ENCODE data around the gene SPON2. TPM values are rescaled to one million over a fixed set of nuclear protein-coding genes. Genes with fewer than 3 reads are reported as not detected.

SPON2 gene
- total and polyA plus RNA-seq, 2 of the 4 experiments (the other 2 are of a cell fraction) = 21.1 to 177 TPM

DNA sequence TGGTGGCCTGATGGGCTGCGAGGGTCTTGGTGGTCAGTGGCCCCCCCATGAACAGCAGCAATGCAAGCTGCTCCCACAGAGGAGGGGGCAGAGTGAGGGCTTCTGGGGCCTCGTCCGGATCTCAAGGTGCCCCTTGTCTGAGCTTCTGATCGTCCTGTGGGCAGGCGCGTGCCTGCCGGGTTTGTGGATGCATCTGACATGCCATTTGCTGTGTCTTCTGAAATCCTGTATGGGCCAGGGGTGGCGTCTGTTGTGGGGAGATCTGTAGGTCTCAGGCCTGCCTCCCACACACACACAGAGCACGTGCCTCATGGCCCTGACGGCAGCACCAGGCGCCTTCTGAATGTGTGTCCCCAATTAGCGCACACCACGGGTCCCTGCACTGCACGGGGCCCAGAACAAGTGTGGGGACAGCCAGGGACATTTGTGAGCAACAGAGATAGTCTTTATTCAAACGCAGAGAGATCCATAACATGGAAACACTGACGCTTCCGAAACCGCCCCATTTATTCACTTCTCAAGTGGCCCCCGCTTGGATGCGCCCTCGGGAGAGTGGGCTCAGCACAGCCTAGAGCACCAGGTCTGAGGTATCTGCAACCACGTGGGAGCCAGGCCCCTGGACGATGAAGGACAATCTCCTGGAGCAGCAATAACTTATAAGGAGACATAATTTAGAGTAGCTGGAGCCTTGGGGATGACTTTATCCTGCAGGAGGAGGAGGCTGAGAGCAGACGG, 5.7 kb downstream of the SPON2 start (continued):
- no peak for TF ChIP-seq MXI1 (IDR thresholded peaks at IDR 0.05; ENCODE audit: borderline replicate concordance, low read depth, low read length)
- TF ChIP-seq SMC3 (IDR thresholded peaks at IDR 0.05; ENCODE audit: low read depth, low read length) = no peak

GRCh38 chr4:1164956-1165545, 7.3 kb downstream of the SPON2 start:
- intact Hi-C loops (cut with micrococcal nuclease) (loop anchor here (5.0 kb wide), 1 partner anchor 37 kb away; no protein-coding TSS in a partner anchor), dilution Hi-C loops (cut with HindIII; ENCODE audit: low sequenced_read_pairs, unreplicated experiment) (no loop called here), in situ Hi-C loops (cut with MboI; ENCODE audit: low sequenced_read_pairs) (loop anchor here (5.0 to 25.0 kb wide), 2 partner anchors 57 to 472 kb away; no protein-coding TSS in a partner anchor)
- H2BK20ac ChIP-seq (ENCODE audit: low read depth, low read length) = no peak overlapping the region
- DNase-seq = no peak
- H2BK15ac ChIP-seq (ENCODE audit: low read depth, low read length) = no peak overlapping the region
- no peaks in the 10 kb centered on the region; the same call in 1 of the 2 replicates for H3K9me1 ChIP-seq (ENCODE audit: insufficient read depth, low read length)
- H3K9me3 ChIP-seq (ENCODE audit: control insufficient read depth, insufficient read depth, low read length) = peaks cover 3% of the 10 kb centered on the region; the same call in 1 of the 2 replicates
- H3K9ac ChIP-seq (ENCODE audit: low read depth, low read length) = no peak overlapping the region
- H4K20me1 ChIP-seq (ENCODE audit: insufficient read depth, low read length) = no peaks in the 10 kb centered on the region
- peaks cover 0 to 5% of the 10 kb centered on the region in 2 experiments; a peak in 1 of 4 replicates for H3K79me1 ChIP-seq (ENCODE audit: low read depth in 1 of 2, low read length in 2 of 2)
- peaks cover 13% of the 10 kb centered on the region; the same call in 1 of the 2 replicates for H3K36me3 ChIP-seq (ENCODE audit: control insufficient read depth, insufficient read depth, low read length)
- no peak overlapping the region for H3K18ac ChIP-seq (ENCODE audit: low read depth, low read length)
- no peak overlapping the region for H4K5ac ChIP-seq (ENCODE audit: low read depth, low read length)
- no peak overlapping the region for H2BK5ac ChIP-seq (ENCODE audit: low read depth, low read length, poor library complexity, severe bottlenecking)
- BruUV-seq (replicated peaks) = no TSS peak
- H4K8ac ChIP-seq (ENCODE audit: low read depth in 2 of 2, low read length in 2 of 2) = no peak overlapping the region
- no peak overlapping the region for H2BK120ac ChIP-seq (ENCODE audit: low read depth, low read length)
- WGBS, 2 experiments (ENCODE audit: extremely low coverage in 2 of 2, insufficient read length in 1 of 2) = 95% methylated on average over 5 of the region's 13 CpGs; no CpG with 5 or more reads in 1 of the 2 experiments
- H3K4me2 ChIP-seq (ENCODE audit: low read depth, low read length) = no peak overlapping the region
- no peak for ATAC-seq (ENCODE audit: low read depth)
- no peak overlapping the region for H3K4me3 ChIP-seq (ENCODE audit: insufficient read depth, low read depth, low read length)
- H3K27me3 ChIP-seq (ENCODE audit: control insufficient read depth, insufficient read depth, low read length) = peaks cover 2% of the 10 kb centered on the region; the same call in 1 of the 2 replicates
- peaks cover 8% of the 10 kb centered on the region; the same call in 1 of the 2 replicates for H3K4me1 ChIP-seq (ENCODE audit: control insufficient read depth, insufficient read depth, low read length)
- POLR2A ChIA-PET (ENCODE audit: unreplicated experiment) = no interaction called here
- H2AK5ac ChIP-seq (ENCODE audit: low read depth, low read length) = no peak overlapping the region
- no peak overlapping the region for H3K4ac ChIP-seq (ENCODE audit: low read depth, low read length)
- H4K91ac ChIP-seq (ENCODE audit: insufficient read depth, low read depth, low read length) = no peak overlapping the region
- H2AK9ac ChIP-seq (replicated peaks; ENCODE audit: low read depth, low read length, poor library complexity) = no peak overlapping the region
- H2AFZ ChIP-seq (replicated peaks; ENCODE audit: low read length, poor library complexity) = no peak overlapping the region
- H3K23ac ChIP-seq (ENCODE audit: low read depth, low read length) = no peak overlapping the region
- no peak overlapping the region for H3K14ac ChIP-seq (replicated peaks; ENCODE audit: low read depth, low read length)
- CTCF ChIA-PET = no interaction called here
- H3K56ac ChIP-seq (ENCODE audit: extremely low read depth, insufficient read depth, low read length) = no peak overlapping the region
- no peak overlapping the region for H3K27ac ChIP-seq (ENCODE audit: insufficient read depth, low read length)
- TF ChIP-seq CTCF (conservative IDR thresholded peaks at IDR 0.05; ENCODE audit: low read depth, low read length) (no peak), CHD1 (IDR thresholded peaks at IDR 0.05; ENCODE audit: low read depth, low read length) (no peak), POLR2A (IDR thresholded peaks at IDR 0.05; ENCODE audit: low read depth, low read length) (no peak), MXI1 (IDR thresholded peaks at IDR 0.05; ENCODE audit: borderline replicate concordance, low read depth, low read length) (no peak), MAZ (IDR thresholded peaks at IDR 0.05; ENCODE audit: borderline replicate concordance, low read depth, low read length) (no peak), BHLHE40 (IDR thresholded peaks at IDR 0.05; ENCODE audit: low read depth, low read length) (no peak), FOS (IDR thresholded peaks at IDR 0.05; ENCODE audit: low read depth, low read length) (no peak), CEBPB (IDR thresholded peaks at IDR 0.05; ENCODE audit: low read depth, low read length) (no peak), MAFK (IDR thresholded peaks at IDR 0.05; ENCODE audit: low read depth, low read length) (no peak), NFE2L2 (IDR thresholded peaks at IDR 0.05; ENCODE audit: low read depth, low read length) (no peak), RCOR1 (IDR thresholded peaks at IDR 0.05; ENCODE audit: insufficient replicate concordance, low read length) (no peak)
- TF ChIP-seq, protein P1, sequence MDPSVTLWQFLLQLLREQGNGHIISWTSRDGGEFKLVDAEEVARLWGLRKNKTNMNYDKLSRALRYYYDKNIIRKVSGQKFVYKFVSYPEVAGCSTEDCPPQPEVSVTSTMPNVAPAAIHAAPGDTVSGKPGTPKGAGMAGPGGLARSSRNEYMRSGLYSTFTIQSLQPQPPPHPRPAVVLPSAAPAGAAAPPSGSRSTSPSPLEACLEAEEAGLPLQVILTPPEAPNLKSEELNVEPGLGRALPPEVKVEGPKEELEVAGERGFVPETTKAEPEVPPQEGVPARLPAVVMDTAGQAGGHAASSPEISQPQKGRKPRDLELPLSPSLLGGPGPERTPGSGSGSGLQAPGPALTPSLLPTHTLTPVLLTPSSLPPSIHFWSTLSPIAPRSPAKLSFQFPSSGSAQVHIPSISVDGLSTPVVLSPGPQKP (IDR thresholded peaks at IDR 0.05; ENCODE audit: borderline replicate concordance, low read depth, low read length) = no peak

Measured in IMR-90 (cell line).